ENCODE data around the gene DPP8.
"Not testable (repeated sequence)": the region's sequence is repeated elsewhere in the genome, so short reads cannot be mapped to it uniquely, and the experiment has no call there.

DPP8 gene

DNA sequence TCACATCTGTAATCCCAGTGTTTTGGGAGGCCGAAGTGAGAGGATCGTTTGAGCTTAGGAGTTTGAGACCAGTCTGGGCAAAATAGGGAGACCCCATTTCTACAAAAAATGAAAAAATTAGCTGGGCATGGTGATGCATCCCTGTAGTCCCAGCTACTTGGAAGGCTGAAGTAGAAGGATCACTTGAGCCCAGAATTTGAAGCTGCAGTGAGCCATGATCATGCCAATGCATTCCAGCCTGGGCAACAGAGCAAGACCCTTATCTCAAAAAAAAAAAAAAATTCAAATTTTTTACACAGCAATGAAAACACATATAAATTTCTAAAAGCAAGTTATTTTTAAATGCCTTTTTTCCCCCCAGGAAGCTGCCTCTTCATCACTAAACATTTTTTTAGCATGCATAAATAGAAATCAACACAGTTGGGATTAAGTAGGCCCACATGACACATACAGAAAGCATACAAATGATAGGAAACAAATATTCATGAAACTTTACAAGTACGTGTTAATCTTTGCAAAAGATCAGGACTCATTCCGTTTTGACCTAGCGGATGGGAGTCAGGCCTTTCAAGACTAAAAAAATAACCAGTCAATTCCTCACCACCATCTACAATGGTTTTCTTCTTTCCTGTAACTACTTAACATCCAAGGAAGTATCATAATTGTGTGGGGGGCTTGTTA is 49.1 kb downstream of the DPP8 start:
- H3K27me3 ChIP-seq (replicated peaks; ENCODE audit: control insufficient read depth, insufficient read depth, low read length), result no peaks in the 10 kb centered on the region
- no peak overlapping the region for H3K4me3 ChIP-seq (replicated peaks; ENCODE audit: low read depth, low read length)
- peaks cover 27% of the 10 kb centered on the region for H3K36me3 ChIP-seq (ENCODE audit: control insufficient read depth, insufficient read depth, low read length)
- TF ChIP-seq, protein P1, sequence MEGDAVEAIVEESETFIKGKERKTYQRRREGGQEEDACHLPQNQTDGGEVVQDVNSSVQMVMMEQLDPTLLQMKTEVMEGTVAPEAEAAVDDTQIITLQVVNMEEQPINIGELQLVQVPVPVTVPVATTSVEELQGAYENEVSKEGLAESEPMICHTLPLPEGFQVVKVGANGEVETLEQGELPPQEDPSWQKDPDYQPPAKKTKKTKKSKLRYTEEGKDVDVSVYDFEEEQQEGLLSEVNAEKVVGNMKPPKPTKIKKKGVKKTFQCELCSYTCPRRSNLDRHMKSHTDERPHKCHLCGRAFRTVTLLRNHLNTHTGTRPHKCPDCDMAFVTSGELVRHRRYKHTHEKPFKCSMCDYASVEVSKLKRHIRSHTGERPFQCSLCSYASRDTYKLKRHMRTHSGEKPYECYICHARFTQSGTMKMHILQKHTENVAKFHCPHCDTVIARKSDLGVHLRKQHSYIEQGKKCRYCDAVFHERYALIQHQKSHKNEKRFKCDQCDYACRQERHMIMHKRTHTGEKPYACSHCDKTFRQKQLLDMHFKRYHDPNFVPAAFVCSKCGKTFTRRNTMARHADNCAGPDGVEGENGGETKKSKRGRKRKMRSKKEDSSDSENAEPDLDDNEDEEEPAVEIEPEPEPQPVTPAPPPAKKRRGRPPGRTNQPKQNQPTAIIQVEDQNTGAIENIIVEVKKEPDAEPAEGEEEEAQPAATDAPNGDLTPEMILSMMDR (IDR thresholded peaks at IDR 0.05; ENCODE audit: insufficient read depth, low read length, poor library complexity, severe bottlenecking), result no peak
- DNase-seq (ENCODE audit: extremely low read depth, insufficient read length), result no peak

DNA sequence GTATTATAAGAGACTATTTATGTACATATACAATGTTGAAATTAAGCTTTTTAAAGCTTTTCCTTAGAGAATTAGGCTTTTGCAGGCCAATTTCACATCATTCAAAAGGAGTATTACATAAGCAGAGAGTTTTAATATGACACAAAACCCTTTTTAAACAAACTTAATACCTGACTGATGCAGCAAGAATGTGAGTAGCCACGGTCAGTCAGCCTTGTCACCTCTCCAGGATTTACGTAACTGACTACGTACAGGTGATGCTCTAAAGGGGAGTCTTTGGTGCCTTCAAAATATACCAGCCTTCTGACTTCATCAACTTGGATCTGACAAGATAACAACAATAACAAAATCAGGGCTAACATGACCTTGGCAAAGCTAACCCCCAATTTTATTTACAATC is 50.6 kb downstream of the DPP8 start:
- Histone ChIP-seq H3K27me3 (replicated peaks; ENCODE audit: control insufficient read depth, insufficient read depth, low read length) (no peaks in the 10 kb centered on the region), H3K4me3 (replicated peaks; ENCODE audit: low read depth, low read length) (no peak overlapping the region), H3K36me3 (ENCODE audit: control insufficient read depth, insufficient read depth, low read length) (peaks cover 23% of the 10 kb centered on the region)
- no peak for DNase-seq (ENCODE audit: extremely low read depth, insufficient read length)
- TF ChIP-seq, protein P1 (IDR thresholded peaks at IDR 0.05; ENCODE audit: insufficient read depth, low read length, poor library complexity, severe bottlenecking), result no peak

DNA sequence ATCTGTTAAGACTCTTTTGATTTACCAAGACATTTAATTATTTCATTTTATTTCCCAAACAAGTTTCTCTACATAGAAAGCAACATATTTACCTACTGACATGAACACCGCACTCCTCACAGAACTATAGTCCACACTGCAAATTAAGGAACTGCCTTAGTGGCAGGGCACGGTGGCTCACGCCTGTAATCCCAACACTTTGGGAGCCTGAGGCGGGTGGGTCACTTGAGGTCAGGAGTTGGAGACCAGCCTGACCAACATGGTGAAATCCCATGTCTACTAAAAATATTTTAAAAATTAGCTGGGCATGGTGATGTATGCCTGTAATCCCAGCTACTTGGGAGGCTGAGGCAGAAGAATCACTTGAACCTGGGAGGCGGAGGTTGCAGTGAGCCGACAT is 54.4 kb downstream of the DPP8 start:
- H3K27me3 ChIP-seq (replicated peaks; ENCODE audit: control insufficient read depth, insufficient read depth, low read length); H3K4me3 ChIP-seq (replicated peaks; ENCODE audit: low read depth, low read length); DNase-seq (ENCODE audit: extremely low read depth, insufficient read length): not testable (repeated sequence)
- peaks cover 25% of the 10 kb centered on the region for H3K36me3 ChIP-seq (ENCODE audit: control insufficient read depth, insufficient read depth, low read length)

DNA sequence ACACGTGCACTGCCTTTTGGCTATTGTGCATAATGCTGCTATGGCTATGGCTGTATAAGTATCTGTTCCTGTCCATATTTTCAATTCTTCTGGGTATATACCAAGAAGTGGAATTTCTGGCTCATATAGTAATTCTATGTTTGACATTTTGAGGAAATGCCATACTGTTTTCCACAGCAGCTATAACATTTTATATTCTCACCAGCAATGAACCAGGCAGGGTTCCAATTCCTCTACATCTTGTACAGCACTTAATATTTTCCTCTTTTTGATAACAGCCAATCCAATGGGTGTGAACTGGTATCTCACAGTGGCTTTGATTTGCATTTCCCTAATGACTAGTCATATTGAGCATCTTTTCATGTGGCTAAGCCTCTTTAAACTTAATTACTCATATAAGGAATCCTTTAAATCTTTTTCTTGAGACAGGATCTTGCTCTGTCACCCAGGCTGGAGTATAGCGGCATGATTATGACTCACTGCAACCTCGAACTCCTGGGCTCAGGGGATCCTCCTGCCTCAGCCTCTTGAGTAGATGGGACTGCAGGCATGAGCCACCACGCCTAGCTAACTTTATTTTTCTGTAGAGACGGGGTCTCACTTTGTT is 56.6 kb downstream of the DPP8 start:
- TF ChIP-seq, protein P1 (IDR thresholded peaks at IDR 0.05; ENCODE audit: insufficient read depth, low read length, poor library complexity, severe bottlenecking), result no peak
- H3K27me3 ChIP-seq (replicated peaks; ENCODE audit: control insufficient read depth, insufficient read depth, low read length), result no peaks in the 10 kb centered on the region
- H3K36me3 ChIP-seq (ENCODE audit: control insufficient read depth, insufficient read depth, low read length), result peaks cover 17% of the 10 kb centered on the region
- H3K4me3 ChIP-seq (replicated peaks; ENCODE audit: low read depth, low read length), result no peak overlapping the region
- no peak for DNase-seq (ENCODE audit: extremely low read depth, insufficient read length)

- H3K36me3 ChIP-seq (ENCODE audit: control insufficient read depth, insufficient read depth, low read length), result peaks cover 14% of the 10 kb centered on the region
- DNase-seq (ENCODE audit: extremely low read depth, insufficient read length); H3K27me3 ChIP-seq (replicated peaks; ENCODE audit: control insufficient read depth, insufficient read depth, low read length); H3K4me3 ChIP-seq (replicated peaks; ENCODE audit: low read depth, low read length): not testable (repeated sequence)
Observed at GRCh38 chr15:65455256-65455655, 62.2 kb downstream of the DPP8 start.

DNA sequence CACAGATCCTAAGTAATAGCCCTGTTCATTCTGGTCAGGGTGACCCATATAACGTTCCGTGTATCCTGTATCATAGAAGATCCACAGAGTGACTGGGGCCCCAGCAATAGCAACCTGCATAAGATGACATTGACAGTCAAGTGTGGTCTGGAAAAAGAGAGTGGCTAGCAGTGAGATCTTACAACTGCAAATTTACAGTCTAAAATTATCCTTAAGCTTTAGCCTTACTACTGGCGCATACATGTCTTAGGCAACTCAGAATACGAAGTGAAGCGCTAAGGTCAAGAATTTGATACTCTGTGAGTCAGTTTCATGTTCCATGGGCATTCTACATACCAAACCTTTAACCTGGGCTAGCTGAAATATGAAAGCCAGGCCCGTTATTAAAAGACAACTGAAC is 65.5 kb downstream of the DPP8 start:
- Histone ChIP-seq H3K4me3 (replicated peaks; ENCODE audit: low read depth, low read length) (no peak overlapping the region), H3K36me3 (ENCODE audit: control insufficient read depth, insufficient read depth, low read length) (peaks cover 9% of the 10 kb centered on the region), H3K27me3 (replicated peaks; ENCODE audit: control insufficient read depth, insufficient read depth, low read length) (no peaks in the 10 kb centered on the region)
- TF ChIP-seq, protein P1 (IDR thresholded peaks at IDR 0.05; ENCODE audit: insufficient read depth, low read length, poor library complexity, severe bottlenecking), result no peak
- no peak for DNase-seq (ENCODE audit: extremely low read depth, insufficient read length)

All from GM06990 (cell line).